C1 segment of cervical spinal cord (tissue), 14 donors: ENCODE data around the gene CALHM6.
A peak's percentile ranks its signal among the peaks of the same experiment; 100 is the strongest.
"Not testable (repeated sequence)": the region's sequence is repeated elsewhere in the genome, so short reads cannot be mapped to it uniquely, and the experiment has no call there.

ENCODE experiments used
- DNase-seq, 14 donors: peaks; one replicate each; lab custom pipeline; 2025; lab: John Stamatoyannopoulos, UW

CALHM6 gene

DNA sequence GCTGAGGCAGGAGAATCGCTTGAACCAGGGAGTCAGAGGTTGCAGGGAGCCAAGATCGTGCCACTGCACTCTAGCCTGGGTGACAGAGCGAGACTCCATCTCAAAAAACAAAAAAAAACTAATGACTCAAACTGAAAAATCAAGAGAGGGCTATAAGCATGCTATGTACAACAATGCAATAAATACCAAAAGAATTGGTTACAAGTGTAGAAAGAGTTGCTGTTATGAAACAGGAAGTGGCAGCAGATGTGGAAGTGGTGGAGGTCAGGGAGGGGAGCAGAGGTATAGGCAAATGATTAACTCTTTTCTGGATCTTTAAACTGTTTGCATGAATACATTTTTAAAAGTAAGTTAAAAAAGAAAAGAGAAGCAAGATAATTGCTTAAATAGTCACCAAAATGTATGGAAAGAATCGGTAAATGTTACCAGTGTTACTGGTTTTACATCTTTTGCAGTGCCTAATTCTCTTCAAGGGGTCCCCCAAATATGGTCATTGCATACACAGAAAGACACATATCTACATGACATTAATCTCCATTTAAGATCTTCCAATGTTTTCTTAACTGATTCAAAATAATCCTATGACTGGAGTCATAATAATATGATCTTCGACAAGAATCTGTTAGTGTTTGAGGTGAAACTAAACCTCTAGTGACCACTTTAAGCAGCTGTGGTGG lies 15.0 kb downstream of the CALHM6 start:
- DNase-seq: no peak

DNA sequence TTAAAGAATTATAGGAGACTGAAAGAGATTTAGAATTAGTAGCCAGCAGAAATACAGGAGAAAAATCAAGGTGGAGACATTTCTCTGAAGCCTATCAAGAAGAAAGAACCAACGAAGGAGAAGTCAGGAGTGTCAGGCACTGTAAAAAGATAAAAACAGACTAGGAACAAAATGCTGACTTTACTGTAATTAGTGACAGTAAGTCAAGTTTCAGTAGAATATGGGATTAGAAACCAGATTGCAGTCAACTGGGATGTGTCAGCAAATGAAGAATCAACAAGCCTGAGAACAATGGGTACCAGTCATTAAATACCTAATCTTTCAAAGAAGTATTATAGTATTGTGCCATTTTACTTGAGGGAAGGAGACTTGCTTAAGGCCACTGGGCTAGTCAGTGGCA lies 21.6 kb downstream of the CALHM6 start:
- DNase-seq: no peak

DNA sequence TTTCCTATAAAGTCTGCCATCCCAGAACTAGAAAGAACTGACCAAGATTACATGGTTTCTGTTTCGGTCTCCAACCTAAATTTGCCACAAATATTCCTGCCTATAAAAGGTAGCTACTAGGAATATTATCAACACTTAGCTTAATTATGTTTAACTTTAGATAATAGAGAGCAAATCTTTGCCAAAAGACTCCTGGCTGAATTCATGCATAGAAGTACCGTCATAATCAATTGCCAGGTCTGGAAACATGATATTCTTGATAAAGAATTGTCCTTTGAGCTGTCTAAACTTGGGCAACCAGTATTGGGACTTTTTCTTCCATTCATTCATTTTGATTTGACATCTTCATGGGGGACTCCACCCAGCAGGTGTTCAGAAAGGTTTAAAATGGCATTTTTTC lies 22.4 kb downstream of the CALHM6 start:
- no peak for DNase-seq

DNA sequence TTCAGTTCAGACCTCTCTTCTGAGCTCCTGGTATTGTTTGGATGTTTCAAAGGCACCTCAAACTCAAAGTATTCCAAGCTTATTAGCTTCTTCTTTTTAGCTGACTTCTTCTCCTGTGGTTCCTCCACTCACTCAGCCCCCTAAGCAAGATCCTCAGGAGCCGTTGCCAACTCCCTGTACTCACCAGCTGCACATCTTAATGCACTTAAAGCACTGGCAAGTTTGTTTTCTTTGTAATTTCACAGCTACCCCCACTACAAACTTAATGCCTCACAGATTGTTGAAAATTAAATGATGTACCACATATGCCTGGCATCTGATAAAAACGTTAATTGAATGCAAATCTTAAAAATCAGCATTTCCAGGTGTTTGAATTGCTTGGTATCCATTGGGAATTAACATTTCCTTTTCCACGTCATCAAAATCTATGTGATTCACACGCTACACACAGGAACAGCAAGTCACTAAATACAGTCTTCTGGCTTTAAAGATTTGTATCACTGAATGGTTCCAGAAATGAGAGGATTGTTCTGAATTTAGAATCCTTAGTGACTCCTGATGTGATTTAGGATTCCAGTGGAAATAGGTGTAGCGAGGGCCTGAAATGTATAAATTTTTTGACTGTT lies 24.5 kb downstream of the CALHM6 start:
- DNase-seq: no peak

DNA sequence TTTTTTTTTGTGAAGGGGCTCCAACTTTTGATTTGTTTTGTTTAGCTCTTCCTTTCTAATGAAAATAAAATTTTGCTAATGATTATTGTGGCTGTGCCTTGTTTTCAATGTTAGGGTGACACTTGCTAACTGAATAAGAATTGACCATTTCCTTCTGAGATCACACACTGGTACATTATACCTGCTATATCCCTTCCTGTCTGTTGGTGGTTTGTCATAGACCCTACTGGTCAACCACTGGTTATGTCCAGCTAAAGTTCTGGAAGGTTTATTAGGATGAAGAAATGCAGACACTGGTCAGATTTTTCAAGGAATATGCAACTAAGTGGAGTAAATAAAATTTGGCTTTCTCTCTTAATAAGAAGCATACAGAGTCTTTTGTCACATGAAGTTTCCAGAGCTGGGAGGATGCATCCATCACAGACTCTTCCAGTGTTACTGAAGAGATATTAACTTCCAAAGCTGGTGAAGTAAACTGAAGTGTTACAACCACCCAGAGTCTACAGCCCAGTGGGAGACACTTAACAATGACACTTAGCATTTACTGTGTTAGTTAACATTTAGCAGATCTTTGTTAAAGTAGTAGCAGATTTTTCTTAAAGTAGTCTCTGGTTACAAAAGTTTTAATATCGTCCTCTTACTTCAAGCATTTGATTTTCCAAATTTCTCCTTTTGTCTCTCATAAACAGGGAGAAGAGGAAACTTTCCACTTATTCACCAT lies 30.6 kb downstream of the CALHM6 start:
- no peak for DNase-seq

DNA sequence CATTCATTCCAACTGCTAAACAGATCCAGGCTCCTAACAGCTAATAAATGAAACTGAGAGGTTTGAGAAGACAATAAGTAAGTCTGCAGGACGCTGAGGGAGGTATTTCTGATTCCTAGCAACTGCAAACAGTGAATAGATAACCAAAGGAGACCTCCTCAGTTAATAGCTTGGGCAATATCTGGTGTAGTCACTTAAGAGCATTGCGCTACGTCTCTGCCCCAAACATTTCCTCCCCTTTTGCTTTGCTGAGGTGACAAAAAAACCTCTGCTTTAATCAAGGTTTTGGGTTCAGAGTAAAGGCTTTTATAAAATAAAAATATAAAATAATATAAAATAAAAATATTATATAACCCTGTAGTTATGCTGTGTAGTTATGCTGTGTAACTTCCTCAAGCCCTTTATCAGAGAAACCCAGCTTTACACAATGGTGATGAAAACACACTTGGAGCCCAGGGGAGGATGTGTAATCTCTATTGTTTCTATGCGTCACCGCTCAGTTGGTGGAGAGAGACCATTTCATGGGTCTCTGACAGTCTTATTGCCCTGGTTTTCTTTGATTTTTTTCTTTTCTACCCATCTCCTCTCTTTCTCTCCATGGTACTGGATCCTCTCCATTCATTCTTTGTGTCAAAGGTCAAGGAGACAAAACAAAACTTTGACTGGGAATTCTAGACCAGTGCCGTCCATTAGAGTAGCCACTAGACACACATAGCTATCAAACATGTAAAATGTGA lies 31.3 kb downstream of the CALHM6 start:
- no peak for DNase-seq

DNA sequence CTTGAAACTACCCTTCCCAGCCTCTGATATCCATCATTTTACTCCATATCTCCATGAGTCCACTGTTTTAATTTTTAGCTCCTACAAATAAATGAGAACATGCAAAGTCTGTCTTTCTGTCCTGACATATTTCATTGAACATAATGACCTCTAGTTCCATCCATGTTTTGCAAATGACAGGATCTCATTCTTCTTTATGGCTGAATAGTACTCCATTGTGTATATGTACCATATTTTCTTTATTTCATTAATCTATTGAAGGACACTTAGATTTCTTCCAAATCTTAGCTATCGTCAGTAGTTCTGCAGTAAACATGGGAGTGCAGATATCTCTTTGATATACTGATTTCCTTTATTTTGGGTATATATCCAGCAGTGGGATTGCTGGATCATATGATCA lies 34.0 kb downstream of the CALHM6 start:
- not testable (repeated sequence) for DNase-seq

DNA sequence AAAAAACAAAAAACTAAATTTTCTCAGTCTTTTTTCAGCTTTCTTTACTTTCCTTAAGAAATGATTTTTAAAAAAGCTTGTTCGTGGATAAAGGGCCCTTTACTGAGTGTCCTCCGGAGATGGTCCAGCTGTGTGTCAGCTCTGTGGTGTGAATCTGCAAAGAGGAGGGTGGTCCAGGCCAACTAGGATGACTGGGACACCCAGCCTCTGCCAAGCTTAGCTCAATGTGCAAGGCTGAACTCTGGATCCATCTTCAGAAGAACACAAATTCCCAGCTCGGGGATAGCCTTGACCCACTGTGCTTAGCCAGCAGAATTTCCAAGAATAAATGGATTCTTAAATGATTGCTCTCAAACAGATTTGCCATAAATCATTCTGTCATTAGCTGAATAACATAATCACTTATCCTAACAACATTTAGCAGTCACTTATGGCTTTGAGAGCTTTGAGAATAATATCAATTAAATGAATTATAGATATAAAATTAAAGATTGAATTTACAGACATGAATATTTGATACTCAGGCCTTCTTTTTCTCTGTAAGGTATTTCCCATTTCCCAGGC lies 36.0 kb downstream of the CALHM6 start:
- DNase-seq: no peak

DNA sequence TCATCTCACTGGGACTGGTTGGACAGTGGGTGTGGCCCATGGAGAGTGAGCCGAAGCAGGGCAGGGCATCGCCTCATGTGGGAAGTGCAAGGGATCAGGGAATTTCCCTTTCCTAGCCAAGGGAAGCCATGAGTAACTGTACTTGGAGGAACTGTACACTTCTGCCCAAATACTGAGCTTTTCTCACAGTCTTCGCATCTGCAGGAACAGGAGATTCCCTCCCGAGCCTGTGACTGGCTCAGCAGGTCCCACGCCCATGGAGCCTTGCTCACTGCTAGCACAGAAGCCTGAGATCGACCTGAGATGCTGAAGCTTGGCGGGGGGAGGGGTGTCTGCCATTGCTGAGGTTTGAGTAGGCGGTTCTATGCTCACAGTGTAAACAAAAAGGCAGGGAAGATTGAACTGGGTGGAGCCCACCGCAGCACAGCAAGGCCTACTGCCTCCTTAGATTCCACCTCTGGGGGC lies 39.8 kb downstream of the CALHM6 start:
- no peak for DNase-seq

DNA sequence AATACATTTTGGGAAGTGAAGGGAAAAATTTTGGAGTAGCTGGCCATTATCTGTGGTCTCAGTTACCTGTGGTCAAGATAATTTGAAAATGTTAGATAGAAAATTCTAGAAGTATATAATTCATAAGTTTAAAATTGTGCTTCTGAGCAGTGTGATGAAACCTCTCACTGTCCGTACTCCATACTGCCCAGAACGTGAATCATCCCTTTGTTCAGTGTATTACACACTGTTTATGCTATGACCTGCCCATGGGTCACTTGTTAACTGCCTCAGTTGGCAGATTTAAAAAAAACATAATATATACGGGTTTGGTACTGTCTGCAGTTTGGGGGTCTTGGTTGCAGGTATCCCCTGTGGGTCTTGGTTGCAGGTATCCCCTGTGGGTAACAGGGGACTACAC lies 46.1 kb downstream of the CALHM6 start:
- no peak for DNase-seq

DNA sequence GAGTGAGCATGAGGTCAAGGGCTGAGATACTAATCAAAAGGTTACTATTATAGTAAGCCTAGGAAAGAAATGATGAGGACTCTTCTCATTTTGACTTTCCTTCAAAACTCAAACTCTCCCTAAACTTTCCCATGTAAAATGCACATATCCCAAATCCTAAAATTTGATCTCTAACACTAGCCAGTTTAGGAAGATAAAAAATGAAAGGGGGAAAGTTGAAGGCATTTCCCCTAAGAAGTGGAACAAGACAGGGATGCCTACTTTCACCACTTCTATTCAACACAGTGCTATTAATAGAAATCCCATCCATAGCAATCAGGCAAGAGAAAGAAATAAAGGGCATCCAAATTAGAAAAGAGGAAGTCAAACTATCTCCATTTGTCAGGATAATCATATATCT lies 47.4 kb downstream of the CALHM6 start:
- DNase-seq: no peak

DNA sequence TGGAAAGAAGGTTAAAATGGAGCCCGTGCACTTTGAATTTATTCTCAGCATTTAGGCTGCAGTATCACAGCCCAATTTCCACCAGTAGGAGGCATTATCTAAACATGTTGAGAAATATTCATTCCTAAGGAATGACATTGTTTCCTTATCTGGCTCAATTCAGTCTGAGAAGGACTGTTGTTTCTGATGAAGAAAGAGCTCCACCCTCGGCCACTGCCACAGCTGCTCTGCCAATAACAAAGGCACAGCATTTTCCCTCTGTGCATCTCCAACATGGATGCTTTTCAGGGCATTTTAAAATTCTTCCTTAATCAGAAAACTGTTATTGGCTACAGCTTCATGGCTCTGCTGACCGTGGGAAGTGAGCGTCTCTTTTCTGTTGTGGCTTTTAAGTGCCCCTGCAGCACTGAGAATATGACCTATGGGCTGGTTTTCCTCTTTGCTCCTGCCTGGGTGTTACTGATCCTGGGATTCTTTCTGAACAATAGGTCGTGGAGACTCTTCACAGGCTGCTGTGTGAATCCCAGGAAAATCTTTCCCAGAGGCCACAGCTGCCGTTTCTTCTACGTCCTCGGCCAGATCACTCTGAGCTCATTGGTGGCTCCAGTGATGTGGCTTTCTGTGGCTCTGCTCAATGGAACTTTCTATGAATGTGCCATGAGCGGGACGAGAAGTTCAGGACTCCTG lies 50.4 kb downstream of the CALHM6 start, which contains the start of gene CALHM5:
Gene CALHM5, plus strand, starts transcription at position 216 of the 687 bp plus-strand sequence. Its CDS starts 58 bp downstream, at position 274.
- DNase-seq: peak in 2 of 14 donors; percentile 4 to 22

DNA sequence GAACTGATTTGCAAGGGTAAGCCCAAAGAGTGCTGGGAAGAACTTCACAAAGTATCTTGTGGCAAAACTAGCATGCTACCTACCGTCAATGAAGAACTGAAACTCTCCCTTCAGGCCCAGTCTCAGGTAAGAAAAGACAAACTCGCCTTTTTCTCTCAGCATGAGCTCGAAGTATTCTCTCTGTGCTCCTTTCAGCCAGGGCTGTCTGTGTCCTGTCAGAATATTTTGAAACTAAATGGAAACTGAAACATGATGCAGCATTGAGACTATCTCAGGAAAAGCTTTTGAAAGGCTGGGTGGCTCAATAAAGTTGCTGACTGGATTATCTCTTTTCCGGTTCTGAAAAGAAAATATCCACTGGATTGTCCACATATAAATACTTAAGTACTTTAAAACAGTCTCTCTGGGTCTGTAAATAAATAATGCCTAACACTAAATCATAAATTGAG lies 51.0 kb downstream of the CALHM6 start:
- DNase-seq: no peak

DNA sequence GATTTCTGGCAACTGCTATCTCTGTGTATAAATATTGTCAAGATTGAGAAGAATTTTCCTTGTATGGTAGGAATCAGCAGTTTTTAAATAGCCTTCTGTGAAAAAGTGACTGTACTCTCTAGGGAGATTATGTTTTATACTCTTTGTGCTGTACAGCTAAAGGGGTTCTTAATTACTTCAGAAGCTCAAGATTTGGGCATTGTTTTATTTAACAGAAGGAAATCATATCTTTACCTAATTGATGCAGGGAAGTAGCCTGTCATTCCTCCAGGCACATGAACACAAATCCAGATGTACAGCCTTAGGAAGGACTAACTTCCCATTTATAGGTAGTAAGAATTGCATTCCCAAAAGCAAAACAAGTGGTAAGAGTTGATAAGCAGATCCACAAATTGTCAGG lies 51.6 kb downstream of the CALHM6 start:
- DNase-seq: no peak
